HFF-Myc (cell line): ENCODE data around the gene C14orf93.
A peak's percentile ranks its signal among the peaks of the same experiment; 100 is the strongest.

Source experiments
- DNase-seq: peaks from one replicate; pipeline ENCODE4 v3.0.0-alpha.2; 2011; ENCODE audit warnings: low read depth; ENCODE audit errors: extremely low read depth
- H3K4me3 ChIP-seq: replicated peaks from 2 replicates; pipeline ENCODE4 v1.5.1; 2011; ENCODE audit warnings: low read depth, mild to moderate bottlenecking, control low read depth, low read length
- CTCF ChIP-seq: IDR thresholded peaks from 2 replicates; pipeline ENCODE4 v1.5.1; 2012; ENCODE audit warnings: mild to moderate bottlenecking, low read depth, low read length, control low read depth; ENCODE audit errors: missing control alignments

The C14orf93 gene

GRCh38 chr14:23043754-23044153 is 33.8 kb upstream of the C14orf93 start:
- TF ChIP-seq CTCF: no peak
- no peak for DNase-seq
- H3K4me3 ChIP-seq: no peak overlapping the region

- no peak for DNase-seq
- TF ChIP-seq CTCF: no peak
Observed at GRCh38 chr14:23043145-23043544, 33.2 kb upstream of the C14orf93 start.

GRCh38 chr14:23042162-23042965 is 32.4 kb upstream of the C14orf93 start, which contains the start of gene PSMB11:
PSMB11 (plus strand) TSS chr14:23042212; CDS start chr14:23042226, 14 bp downstream.
- no peak for DNase-seq
- no peak within 1 kb of the TSS for H3K4me3 ChIP-seq
- no peak for TF ChIP-seq CTCF

More at GRCh38 chr14:23043145-23043544, 33.2 kb upstream of the C14orf93 start:
- H3K4me3 ChIP-seq: no peak overlapping the region

GRCh38 chr14:23041729-23042128 is 31.8 kb upstream of the C14orf93 start:
- no peak overlapping the region for H3K4me3 ChIP-seq
- DNase-seq: no peak
- no peak for TF ChIP-seq CTCF

- no peak for DNase-seq
- TF ChIP-seq CTCF: no peak
- no peak overlapping the region for H3K4me3 ChIP-seq
Observed at GRCh38 chr14:23040100-23040499, 30.2 kb upstream of the C14orf93 start.

- no peak for DNase-seq
- TF ChIP-seq CTCF: no peak
- peak overlapping the region; percentile 70 for H3K4me3 ChIP-seq
Observed at GRCh38 chr14:23035303-23036144, 25.6 kb upstream of the C14orf93 start.
